H9 (cell line): Measurements from ENCODE around the gene MS4A10. TPM values are rescaled to one million over a fixed set of nuclear protein-coding genes. Genes with fewer than 3 reads are reported as not detected.

ENCODE experiments used
- DNase-seq: peaks from one replicate; pipeline ENCODE4 v3.0.0-alpha.2; 2017
- H2AFZ ChIP-seq: one replicate; pipeline ENCODE4 v1.6.1; 2013; ENCODE audit warnings: mild to moderate bottlenecking, low read length, control low read depth, moderate library complexity
- H2AK5ac ChIP-seq: 2 replicates; pipeline ENCODE4 v1.6.1; 2013; ENCODE audit warnings: low read length, control low read depth, mixed read lengths; ENCODE audit not compliant: insufficient read length
- H2BK120ac ChIP-seq: one replicate; pipeline ENCODE4 v1.6.1; 2013; ENCODE audit warnings: low read depth, mild to moderate bottlenecking, low read length, control low read depth, inconsistent platforms; ENCODE audit not compliant: poor library complexity, severe bottlenecking
- H2BK12ac ChIP-seq: 2 replicates; pipeline ENCODE4 v1.6.1; 2013; ENCODE audit warnings: low read length, control low read depth, mixed read lengths, low read depth; ENCODE audit not compliant: insufficient read length
- H2BK15ac ChIP-seq: 2 replicates; pipeline ENCODE4 v1.6.1; 2013; ENCODE audit warnings: low read depth, low read length, control low read depth
- H2BK20ac ChIP-seq: one replicate; pipeline ENCODE4 v1.6.1; 2013; ENCODE audit warnings: low read depth, mild to moderate bottlenecking, low read length, control low read depth, inconsistent platforms; ENCODE audit not compliant: poor library complexity, severe bottlenecking
- H2BK5ac ChIP-seq: 2 replicates; pipeline ENCODE4 v1.6.1; 2013; ENCODE audit warnings: low read length, control low read depth, mixed read lengths; ENCODE audit not compliant: insufficient read length
- H3K14ac ChIP-seq: 2 replicates; pipeline ENCODE4 v1.6.1; 2013; ENCODE audit warnings: low read length, control low read depth; ENCODE audit not compliant: insufficient read depth
- H3K18ac ChIP-seq: 2 replicates; pipeline ENCODE4 v1.6.1; 2013; ENCODE audit warnings: low read depth, mild to moderate bottlenecking, mixed read lengths, low read length, control low read depth; ENCODE audit not compliant: insufficient read length
- H3K23ac ChIP-seq: 2 replicates; pipeline ENCODE4 v1.6.1; 2013; ENCODE audit warnings: low read length, control low read depth, mixed read lengths, low read depth; ENCODE audit not compliant: insufficient read length
- H3K23me2 ChIP-seq: 2 replicates; pipeline ENCODE4 v1.6.1; 2013; ENCODE audit warnings: low read depth, mild to moderate bottlenecking, mixed read lengths, low read length, control low read depth; ENCODE audit not compliant: insufficient read length, poor library complexity, severe bottlenecking
- H3K27ac ChIP-seq: 2 replicates; pipeline ENCODE4 v1.5.1; 2013; ENCODE audit warnings: low read length, control low read depth, mixed read lengths, low read depth; ENCODE audit not compliant: insufficient read length
- H3K27me3 ChIP-seq: 2 replicates; pipeline ENCODE4 v1.6.1; 2013; ENCODE audit warnings: low read length, control low read depth, inconsistent platforms; ENCODE audit not compliant: insufficient read depth
- H3K4ac ChIP-seq: 2 replicates; pipeline ENCODE4 v1.6.1; 2013; ENCODE audit warnings: low read depth, mild to moderate bottlenecking, control low read depth, inconsistent platforms, low read length, moderate library complexity
- H3K4me1 ChIP-seq: 2 replicates; pipeline ENCODE4 v1.6.1; 2013; ENCODE audit warnings: low read length, control low read depth, inconsistent platforms; ENCODE audit not compliant: insufficient read depth
- H3K4me2 ChIP-seq: 2 replicates; pipeline ENCODE4 v1.6.1; 2013; ENCODE audit warnings: low read length, control low read depth, mixed read lengths; ENCODE audit not compliant: insufficient read length, insufficient read depth
- H3K56ac ChIP-seq: 2 replicates; pipeline ENCODE4 v1.6.1; 2013; ENCODE audit warnings: low read depth, mild to moderate bottlenecking, mixed read lengths, low read length, control low read depth; ENCODE audit not compliant: insufficient read length
- H3K79me1 ChIP-seq: 2 replicates; pipeline ENCODE4 v1.6.1; 2013; ENCODE audit warnings: low read depth, mild to moderate bottlenecking, moderate library complexity, low read length, control low read depth, inconsistent platforms; ENCODE audit not compliant: insufficient read depth, poor library complexity, severe bottlenecking
- H3K79me2 ChIP-seq: 2 replicates; pipeline ENCODE4 v1.6.1; 2013; ENCODE audit warnings: low read length, control low read depth, inconsistent platforms; ENCODE audit not compliant: insufficient read depth
- H3K9ac ChIP-seq: 2 replicates; pipeline ENCODE4 v1.6.1; 2013; ENCODE audit warnings: low read length, control low read depth, mixed read lengths; ENCODE audit not compliant: insufficient read length; ENCODE audit errors: extremely low read depth
- H3K9me3 ChIP-seq: one replicate; pipeline ENCODE4 v1.6.1; 2013; ENCODE audit warnings: low read depth, low read length, inconsistent platforms; ENCODE audit not compliant: control insufficient read depth
- H3T11ph ChIP-seq: one replicate; pipeline ENCODE4 v1.6.1; 2013; ENCODE audit warnings: mild to moderate bottlenecking, low read length, control low read depth, inconsistent platforms
- H4K20me1 ChIP-seq: one replicate; pipeline ENCODE4 v1.6.1; 2013; ENCODE audit not compliant: control insufficient read depth, insufficient read length, insufficient read depth
- H4K5ac ChIP-seq: 2 replicates; pipeline ENCODE4 v1.6.1; 2013; ENCODE audit warnings: low read depth, mild to moderate bottlenecking, mixed read lengths, low read length, control low read depth; ENCODE audit not compliant: insufficient read length
- H4K8ac ChIP-seq: replicated peaks from 2 replicates; pipeline ENCODE4 v1.6.1; 2013; ENCODE audit warnings: low read length, control low read depth, mixed read lengths, low read depth; ENCODE audit not compliant: insufficient read length
- H4K91ac ChIP-seq: 2 replicates; pipeline ENCODE4 v1.6.1; 2013; ENCODE audit warnings: low read depth, mild to moderate bottlenecking, moderate library complexity, mixed read lengths, low read length, control low read depth; ENCODE audit not compliant: insufficient read length
- H3K27ac Mint-ChIP-seq, 3 experiments: 2 replicates in 2 of 3; 3 replicates in 1 of 3; pipeline ENCODE4 v1.8.0; 2020 to 2021; ENCODE audit warnings: mixed read lengths in 3 of 3, mild to moderate bottlenecking in 1 of 3, moderate library complexity in 1 of 3
- H3K27me3 Mint-ChIP-seq: 2 replicates; pipeline ENCODE4 v1.8.0; 2021; ENCODE audit warnings: low read depth, mild to moderate bottlenecking, moderate library complexity, mixed read lengths
- H3K36me3 Mint-ChIP-seq, 3 experiments: 2 replicates in 2 of 3; 3 replicates in 1 of 3; pipeline ENCODE4 v1.8.0; 2020 to 2021; ENCODE audit warnings: low read depth in 3 of 3, mixed read lengths in 3 of 3; ENCODE audit not compliant: insufficient read depth in 1 of 3
- H3K4me1 Mint-ChIP-seq, 2 experiments: 2 replicates each; pipeline ENCODE4 v1.8.0; 2020; ENCODE audit warnings: mixed read lengths in 2 of 2
- H3K4me3 Mint-ChIP-seq, 2 experiments: 2 replicates in 1 of 2; 3 replicates in 1 of 2; pipeline ENCODE4 v1.8.0; 2020 to 2021; ENCODE audit warnings: mild to moderate bottlenecking in 2 of 2, mixed read lengths in 2 of 2, moderate library complexity in 1 of 2
- H3K9me3 Mint-ChIP-seq, 2 experiments: 2 replicates in 1 of 2; 3 replicates in 1 of 2; pipeline ENCODE4 v1.8.0; 2020; ENCODE audit warnings: mild to moderate bottlenecking in 2 of 2, mixed read lengths in 2 of 2, moderate library complexity in 1 of 2
- CTCF ChIP-seq: fragments of 200-600 bp; sonication (generic); conservative IDR thresholded peaks from 3 replicates; pipeline ENCODE4 v1.8.0; 2021; ENCODE audit warnings: antibody characterized with exemption, mild to moderate bottlenecking
- WGBS: extraction: QIAGEN DNeasy Blood & Tissue Kit; methylation state at CpG from one replicate; pipeline ENCODE4 v1.1.7; 2013; ENCODE audit warnings: missing lambda C conversion rate, low lambda C conversion rate, mixed read lengths; ENCODE audit not compliant: insufficient read length; ENCODE audit errors: extremely low coverage; 5-methylcytosine and 5-hydroxymethylcytosine counted together
- total RNA-seq: library from RNA; stranded (reverse); gene quantifications from 2 replicates; pipeline ENCODE4 v1.2.1, GENCODE V29; 2021

Gene MS4A10
- total RNA-seq, 1 experiment from 2014 or later = not detected

DNA sequence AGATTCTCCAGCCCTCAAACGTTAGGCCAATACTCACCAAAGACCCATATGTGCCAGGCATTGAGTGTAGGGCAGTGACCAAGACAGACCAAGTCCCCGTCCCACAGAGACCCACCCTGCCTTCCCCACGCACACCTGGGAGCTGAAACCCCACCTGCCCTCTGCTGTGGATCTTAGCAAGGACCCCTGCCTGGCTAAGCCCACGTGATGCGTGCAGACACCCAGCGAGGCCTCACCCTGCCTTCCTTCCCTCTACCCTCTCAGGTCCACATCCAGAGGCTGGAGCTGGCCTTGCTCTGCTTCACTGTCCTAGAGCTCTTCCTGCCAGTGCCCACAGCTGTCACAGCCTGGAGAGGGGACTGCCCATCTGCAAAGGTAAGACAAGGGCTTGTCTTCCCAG is 10.2 kb downstream of the MS4A10 start:
- Histone ChIP-seq H3K56ac (no peak overlapping the region), H3K9me3 (peaks cover 16% of the 10 kb centered on the region), H3K9ac (no peak overlapping the region), H4K20me1 (no peaks in the 10 kb centered on the region), H4K91ac (no peak overlapping the region), H2BK5ac (no peak overlapping the region), H3K18ac (no peak overlapping the region), H3K79me1 (no peaks in the 10 kb centered on the region), H3K79me2 (no peaks in the 10 kb centered on the region), H2AK5ac (no peak overlapping the region), H4K8ac (no peak overlapping the region), H3K4me2 (no peak overlapping the region), H2BK15ac (no peak overlapping the region), H2BK120ac (no peak overlapping the region), H3K14ac (no peak overlapping the region), H3K27me3 (no peaks in the 10 kb centered on the region), H3T11ph (no peak overlapping the region), H3K4ac (no peak overlapping the region), H4K5ac (no peak overlapping the region), H3K23me2 (no peaks in the 10 kb centered on the region), H2BK20ac (no peak overlapping the region), H2BK12ac (no peak overlapping the region), H3K27ac (no peak overlapping the region), H2AFZ (no peak overlapping the region), H3K4me1 (no peaks in the 10 kb centered on the region), H3K23ac (no peak overlapping the region)
- WGBS = no CpG with 5 or more reads among the region's 6 CpGs
- no peak for TF ChIP-seq CTCF
- peaks cover 32 to 36% of the 10 kb centered on the region in 2 experiments for H3K9me3 Mint-ChIP-seq
- no peak overlapping the region for H3K4me3 Mint-ChIP-seq
- no peak overlapping the region; a peak in 1 of 7 replicates for H3K27ac Mint-ChIP-seq
- DNase-seq = no peak
- H3K36me3 Mint-ChIP-seq = peaks cover 6 to 16% (median 14%) of the 10 kb centered on the region in 3 experiments
- peaks cover 34% of the 10 kb centered on the region for H3K27me3 Mint-ChIP-seq
- H3K4me1 Mint-ChIP-seq = no peaks in the 10 kb centered on the region; a peak in 1 of 4 replicates
